Mesenchymal stem cell (in vitro differentiated cells and primary cell): Measurements from ENCODE around the gene ABTB2.

Source experiments
- DNase-seq: peaks from one replicate; pipeline ENCODE4 v3.0.0-alpha.2; 2013
- H2AFZ ChIP-seq: one replicate; pipeline ENCODE4 v1.6.1; 2013; ENCODE audit warnings: low read depth, mild to moderate bottlenecking, control low read depth, inconsistent platforms, low read length, moderate library complexity
- H2AK5ac ChIP-seq: 2 replicates; pipeline ENCODE4 v1.6.1; 2013; ENCODE audit warnings: low read length, moderate library complexity, mild to moderate bottlenecking, inconsistent platforms; ENCODE audit not compliant: severe bottlenecking
- H2BK120ac ChIP-seq: one replicate; pipeline ENCODE4 v1.6.1; 2013; ENCODE audit warnings: low read depth, mild to moderate bottlenecking, inconsistent platforms, low read length, moderate library complexity
- H2BK12ac ChIP-seq, 2 experiments: one replicate each; pipeline ENCODE4 v1.6.1; 2013; ENCODE audit warnings: inconsistent platforms in 2 of 2, low read length in 2 of 2, mild to moderate bottlenecking in 2 of 2, moderate library complexity in 2 of 2, control low read depth in 1 of 2
- H2BK15ac ChIP-seq: one replicate; pipeline ENCODE4 v1.6.1; 2013; ENCODE audit warnings: mild to moderate bottlenecking, low read depth, inconsistent platforms; ENCODE audit not compliant: poor library complexity, severe bottlenecking
- H2BK5ac ChIP-seq: 2 replicates; pipeline ENCODE4 v1.6.1; 2013; ENCODE audit warnings: low read depth, mild to moderate bottlenecking, low read length, control low read depth, inconsistent platforms; ENCODE audit not compliant: poor library complexity, severe bottlenecking
- H3K14ac ChIP-seq, 2 experiments: one replicate each; pipeline ENCODE4 v1.6.1; 2013; ENCODE audit warnings: inconsistent platforms in 2 of 2, low read length in 2 of 2, control low read depth in 1 of 2, mild to moderate bottlenecking in 1 of 2, moderate library complexity in 1 of 2
- H3K18ac ChIP-seq, 2 experiments: one replicate each; pipeline ENCODE4 v1.6.1; 2013; ENCODE audit warnings: inconsistent platforms in 2 of 2, low read length in 2 of 2, control low read depth in 1 of 2, low read depth in 1 of 2, mild to moderate bottlenecking in 1 of 2
- H3K23ac ChIP-seq, 2 experiments: one replicate each; pipeline ENCODE4 v1.6.1; 2013; ENCODE audit warnings: inconsistent platforms in 2 of 2, low read length in 2 of 2, mild to moderate bottlenecking in 2 of 2, moderate library complexity in 2 of 2, control low read depth in 1 of 2
- H3K27ac ChIP-seq: 2 replicates; pipeline ENCODE4 v1.5.1; 2013; ENCODE audit warnings: mild to moderate bottlenecking, moderate library complexity, low read length, control low read depth, inconsistent platforms; ENCODE audit not compliant: poor library complexity, severe bottlenecking
- H3K27me3 ChIP-seq, 2 experiments: 2 replicates each; pipeline versions ENCODE4 v1.6.1 to v1.7.0; 2013; ENCODE audit warnings: low read length in 2 of 2, mild to moderate bottlenecking in 2 of 2, moderate library complexity in 2 of 2, control low read depth in 1 of 2, inconsistent platforms in 1 of 2; ENCODE audit not compliant: control insufficient read depth in 1 of 2, insufficient read depth in 1 of 2
- H3K36me3 ChIP-seq, 2 experiments: 2 replicates each; pipeline versions ENCODE4 v1.6.1 to v1.7.0; 2013; ENCODE audit warnings: low read length in 2 of 2, control low read depth in 1 of 2, inconsistent platforms in 1 of 2, low read depth in 1 of 2, mild to moderate bottlenecking in 1 of 2; ENCODE audit not compliant: insufficient read depth in 2 of 2, control insufficient read depth in 1 of 2
- H3K4ac ChIP-seq, 2 experiments: one replicate each; pipeline ENCODE4 v1.6.1; 2013; ENCODE audit warnings: inconsistent platforms in 2 of 2, low read length in 2 of 2, mild to moderate bottlenecking in 2 of 2, moderate library complexity in 2 of 2, control low read depth in 1 of 2, low read depth in 1 of 2
- H3K4me1 ChIP-seq: 2 replicates; pipeline ENCODE4 v1.6.1; 2013; ENCODE audit warnings: low read depth, low read length, control low read depth; ENCODE audit not compliant: control insufficient read depth, insufficient read depth
- H3K4me2 ChIP-seq: 2 replicates; pipeline ENCODE4 v1.6.1; 2013; ENCODE audit warnings: low read length, mild to moderate bottlenecking, inconsistent platforms; ENCODE audit not compliant: poor library complexity, severe bottlenecking
- H3K4me3 ChIP-seq, 2 experiments: 2 replicates each; pipeline versions ENCODE4 v1.5.1 to v1.7.0; 2013; ENCODE audit warnings: low read length in 2 of 2, mild to moderate bottlenecking in 2 of 2, control low read depth in 1 of 2, low read depth in 1 of 2; ENCODE audit not compliant: insufficient read depth in 1 of 2
- H3K79me1 ChIP-seq: replicated peaks from 2 replicates; pipeline ENCODE4 v1.6.1; 2013; ENCODE audit warnings: mild to moderate bottlenecking, control low read depth, low read length, inconsistent platforms; ENCODE audit not compliant: poor library complexity, severe bottlenecking
- H3K9ac ChIP-seq: 2 replicates; pipeline ENCODE4 v1.7.0; 2013; ENCODE audit warnings: mild to moderate bottlenecking, low read length, moderate library complexity
- H3K9me3 ChIP-seq: 2 replicates; pipeline ENCODE4 v1.7.0; 2013; ENCODE audit warnings: mild to moderate bottlenecking, low read length; ENCODE audit not compliant: control insufficient read depth
- H4K8ac ChIP-seq: one replicate; pipeline ENCODE4 v1.6.1; 2013; ENCODE audit warnings: inconsistent platforms, mild to moderate bottlenecking, low read length, moderate library complexity
- H4K91ac ChIP-seq: one replicate; pipeline ENCODE4 v1.6.1; 2013; ENCODE audit warnings: mild to moderate bottlenecking, low read length, inconsistent platforms
- WGBS: methylation state at CpG from one replicate; pipeline ENCODE4 v1.1.7; 2013; ENCODE audit warnings: mixed read lengths; 5-methylcytosine and 5-hydroxymethylcytosine counted together

ABTB2 gene

GRCh38 chr11:34335801-34336200 lies 22.0 kb downstream of the ABTB2 start:
- no peak overlapping the region for H3K4me2 ChIP-seq
- H4K91ac ChIP-seq: no peak overlapping the region
- H3K27ac ChIP-seq: no peak overlapping the region
- no peak overlapping the region for H3K23ac ChIP-seq
- H2BK12ac ChIP-seq: no peak overlapping the region
- H3K14ac ChIP-seq: no peak overlapping the region
- H2AFZ ChIP-seq: no peak overlapping the region
- H3K4ac ChIP-seq: no peak overlapping the region
- no peak for DNase-seq
- no peaks in the 10 kb centered on the region for H3K36me3 ChIP-seq
- H3K9ac ChIP-seq: no peak overlapping the region
- H3K4me1 ChIP-seq: peaks cover 14% of the 10 kb centered on the region
- no peak overlapping the region for H3K18ac ChIP-seq
- no peak overlapping the region for H2BK5ac ChIP-seq
- no peak overlapping the region for H2AK5ac ChIP-seq
- H3K27me3 ChIP-seq: no peaks in the 10 kb centered on the region
- 88% methylated on average over 4 of the region's 5 CpGs for whole genome bisulfite sequencing
- H3K79me1 ChIP-seq: peaks cover 40% of the 10 kb centered on the region
- no peak overlapping the region for H3K4me3 ChIP-seq
- H3K9me3 ChIP-seq: no peaks in the 10 kb centered on the region
- no peak overlapping the region for H4K8ac ChIP-seq
- H2BK15ac ChIP-seq: no peak overlapping the region
- no peak overlapping the region for H2BK120ac ChIP-seq

GRCh38 chr11:34335331-34335730 lies 22.5 kb downstream of the ABTB2 start:
- no peak overlapping the region for H2BK5ac ChIP-seq
- DNase-seq: no peak
- H3K9ac ChIP-seq: no peak overlapping the region
- no peak overlapping the region for H3K4ac ChIP-seq
- WGBS: 90% methylated on average over 2 of the region's 2 CpGs
- no peak overlapping the region for H3K27ac ChIP-seq
- no peak overlapping the region for H3K4me2 ChIP-seq
- no peak overlapping the region for H2BK12ac ChIP-seq
- no peak overlapping the region for H3K4me3 ChIP-seq
- no peaks in the 10 kb centered on the region for H3K27me3 ChIP-seq
- no peak overlapping the region for H2BK120ac ChIP-seq
- H2AFZ ChIP-seq: no peak overlapping the region
- no peaks in the 10 kb centered on the region for H3K9me3 ChIP-seq
- no peaks in the 10 kb centered on the region for H3K36me3 ChIP-seq
- no peak overlapping the region for H2BK15ac ChIP-seq
- peaks cover 38% of the 10 kb centered on the region for H3K79me1 ChIP-seq
- H3K18ac ChIP-seq: no peak overlapping the region
- H2AK5ac ChIP-seq: no peak overlapping the region
- no peak overlapping the region for H4K91ac ChIP-seq
- no peak overlapping the region for H4K8ac ChIP-seq
- H3K23ac ChIP-seq: no peak overlapping the region
- H3K14ac ChIP-seq: no peak overlapping the region
- H3K4me1 ChIP-seq: peaks cover 14% of the 10 kb centered on the region

GRCh38 chr11:34333787-34334186 lies 24.0 kb downstream of the ABTB2 start:
- no peak overlapping the region for H3K23ac ChIP-seq
- no peaks in the 10 kb centered on the region for H3K27me3 ChIP-seq
- no peak overlapping the region for H4K91ac ChIP-seq
- no peak overlapping the region for H3K18ac ChIP-seq
- no peak overlapping the region for H2BK5ac ChIP-seq
- H2AFZ ChIP-seq: no peak overlapping the region
- H3K14ac ChIP-seq: no peak overlapping the region
- no peak overlapping the region for H2AK5ac ChIP-seq
- H3K27ac ChIP-seq: no peak overlapping the region
- H3K4ac ChIP-seq: no peak overlapping the region
- H3K9me3 ChIP-seq: no peaks in the 10 kb centered on the region
- no peaks in the 10 kb centered on the region for H3K36me3 ChIP-seq
- no peak overlapping the region for H3K4me2 ChIP-seq
- peaks cover 42% of the 10 kb centered on the region for H3K79me1 ChIP-seq
- no peak for DNase-seq
- H3K4me1 ChIP-seq: peaks cover 7% of the 10 kb centered on the region
- no peak overlapping the region for H3K9ac ChIP-seq
- no peak overlapping the region for H2BK12ac ChIP-seq
- H2BK15ac ChIP-seq: no peak overlapping the region
- no peak overlapping the region for H3K4me3 ChIP-seq
- H4K8ac ChIP-seq: no peak overlapping the region
- WGBS: 90% methylated on average over 3 of the region's 3 CpGs
- H2BK120ac ChIP-seq: no peak overlapping the region

- Histone ChIP-seq H2BK120ac (no peak overlapping the region), H2BK12ac (no peak overlapping the region)
- 57% methylated on average over 3 of the region's 3 CpGs for WGBS
Observed at GRCh38 chr11:34332524-34332923, 25.3 kb downstream of the ABTB2 start.

More at GRCh38 chr11:34332524-34332923, 25.3 kb downstream of the ABTB2 start:
- no peaks in the 10 kb centered on the region for H3K9me3 ChIP-seq
- no peak overlapping the region for H3K23ac ChIP-seq
- peaks cover 50% of the 10 kb centered on the region for H3K79me1 ChIP-seq
- H3K18ac ChIP-seq: no peak overlapping the region
- H3K4ac ChIP-seq: no peak overlapping the region
- H3K4me3 ChIP-seq: no peak overlapping the region
- no peak overlapping the region for H3K14ac ChIP-seq
- no peak overlapping the region for H3K27ac ChIP-seq
- H4K91ac ChIP-seq: no peak overlapping the region
- peak overlapping the region; percentile 57 for H2AK5ac ChIP-seq
- no peak for DNase-seq
- H2BK15ac ChIP-seq: no peak overlapping the region
- no peak overlapping the region for H4K8ac ChIP-seq
- no peak overlapping the region for H2AFZ ChIP-seq
- H3K4me2 ChIP-seq: no peak overlapping the region
- H3K27me3 ChIP-seq: peaks cover 0 to 2% of the 10 kb centered on the region in 2 experiments
- H2BK5ac ChIP-seq: no peak overlapping the region
- peaks cover 7% of the 10 kb centered on the region for H3K4me1 ChIP-seq
- no peaks in the 10 kb centered on the region for H3K36me3 ChIP-seq
- no peak overlapping the region for H3K9ac ChIP-seq
